ENCODE measurements around the gene STRIT1. TPM values are rescaled to one million over a fixed set of nuclear protein-coding genes. Genes with fewer than 3 reads are reported as not detected.
A peak's percentile ranks its signal among the peaks of the same experiment; 100 is the strongest.

Gene STRIT1
- polyA plus RNA-seq, 1 donor from 2014 or later: 1.2 TPM

DNA sequence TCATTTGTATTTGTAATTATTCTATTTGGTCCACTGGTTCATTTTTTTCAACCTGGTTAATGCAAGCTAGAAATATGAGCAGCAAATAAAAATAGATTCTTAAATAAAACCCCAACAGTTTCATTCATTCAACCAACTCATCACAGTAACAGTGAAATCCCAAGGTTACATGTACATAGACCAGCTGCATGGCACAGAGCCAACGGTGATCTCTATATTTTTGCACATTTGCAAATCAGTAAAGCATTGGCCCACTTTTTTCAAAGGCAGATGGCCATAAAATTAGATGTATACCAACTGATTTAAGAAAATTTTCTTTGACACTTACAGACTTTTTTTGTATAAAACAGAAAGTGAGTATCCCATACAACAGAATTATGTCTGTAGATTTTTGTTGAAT lies 49.3 kb downstream of the STRIT1 start:
- Histone ChIP-seq H3K27ac (ENCODE audit: low read length) (peak overlapping the region; percentile 78), H3K9me3 (ENCODE audit: low read length) (no peaks in the 10 kb centered on the region), H3K36me3 (ENCODE audit: insufficient read depth, low read length) (no peaks in the 10 kb centered on the region), H3K27me3 (ENCODE audit: insufficient read depth, low read depth, low read length) (no peaks in the 10 kb centered on the region), H3K79me2 (replicated peaks; ENCODE audit: insufficient read depth, low read length) (no peaks in the 10 kb centered on the region), H3K9me2 (ENCODE audit: insufficient read depth, low read length) (no peaks in the 10 kb centered on the region), H3K9ac (ENCODE audit: low read length) (no peak overlapping the region), H3K4me2 (ENCODE audit: low read length) (peak overlapping the region; percentile 28), H3K4me3 (ENCODE audit: low read length) (peak overlapping the region; percentile 11), H3F3A (ENCODE audit: insufficient read depth, low read length, poor library complexity, severe bottlenecking) (no peaks in the 10 kb centered on the region), H2AFZ (ENCODE audit: low read depth, low read length) (no peak overlapping the region), H4K20me1 (ENCODE audit: insufficient read depth) (no peaks in the 10 kb centered on the region)
- TF ChIP-seq RAD21 (conservative IDR thresholded peaks at IDR 0.05): no peak
- no peak for TF ChIP-seq EP300 (conservative IDR thresholded peaks at IDR 0.05; ENCODE audit: poor library complexity, severe bottlenecking)
- TF ChIP-seq, protein P1, sequence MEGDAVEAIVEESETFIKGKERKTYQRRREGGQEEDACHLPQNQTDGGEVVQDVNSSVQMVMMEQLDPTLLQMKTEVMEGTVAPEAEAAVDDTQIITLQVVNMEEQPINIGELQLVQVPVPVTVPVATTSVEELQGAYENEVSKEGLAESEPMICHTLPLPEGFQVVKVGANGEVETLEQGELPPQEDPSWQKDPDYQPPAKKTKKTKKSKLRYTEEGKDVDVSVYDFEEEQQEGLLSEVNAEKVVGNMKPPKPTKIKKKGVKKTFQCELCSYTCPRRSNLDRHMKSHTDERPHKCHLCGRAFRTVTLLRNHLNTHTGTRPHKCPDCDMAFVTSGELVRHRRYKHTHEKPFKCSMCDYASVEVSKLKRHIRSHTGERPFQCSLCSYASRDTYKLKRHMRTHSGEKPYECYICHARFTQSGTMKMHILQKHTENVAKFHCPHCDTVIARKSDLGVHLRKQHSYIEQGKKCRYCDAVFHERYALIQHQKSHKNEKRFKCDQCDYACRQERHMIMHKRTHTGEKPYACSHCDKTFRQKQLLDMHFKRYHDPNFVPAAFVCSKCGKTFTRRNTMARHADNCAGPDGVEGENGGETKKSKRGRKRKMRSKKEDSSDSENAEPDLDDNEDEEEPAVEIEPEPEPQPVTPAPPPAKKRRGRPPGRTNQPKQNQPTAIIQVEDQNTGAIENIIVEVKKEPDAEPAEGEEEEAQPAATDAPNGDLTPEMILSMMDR (IDR thresholded peaks at IDR 0.05; ENCODE audit: poor library complexity, severe bottlenecking): no peak
- no peak for TF ChIP-seq POLR2AphosphoS5 (IDR thresholded peaks at IDR 0.05)
- TF ChIP-seq MXI1 (conservative IDR thresholded peaks at IDR 0.05; ENCODE audit: poor library complexity, severe bottlenecking): no peak
- TF ChIP-seq EZH2 (IDR thresholded peaks at IDR 0.05; ENCODE audit: borderline replicate concordance, insufficient read depth, low read length, poor library complexity, severe bottlenecking): no peak
- no peak for TF ChIP-seq SMC3 (conservative IDR thresholded peaks at IDR 0.05; ENCODE audit: poor library complexity)
- no peak for TF ChIP-seq TAF1 (IDR thresholded peaks at IDR 0.05; ENCODE audit: low read depth)
- TF ChIP-seq, protein P2, sequence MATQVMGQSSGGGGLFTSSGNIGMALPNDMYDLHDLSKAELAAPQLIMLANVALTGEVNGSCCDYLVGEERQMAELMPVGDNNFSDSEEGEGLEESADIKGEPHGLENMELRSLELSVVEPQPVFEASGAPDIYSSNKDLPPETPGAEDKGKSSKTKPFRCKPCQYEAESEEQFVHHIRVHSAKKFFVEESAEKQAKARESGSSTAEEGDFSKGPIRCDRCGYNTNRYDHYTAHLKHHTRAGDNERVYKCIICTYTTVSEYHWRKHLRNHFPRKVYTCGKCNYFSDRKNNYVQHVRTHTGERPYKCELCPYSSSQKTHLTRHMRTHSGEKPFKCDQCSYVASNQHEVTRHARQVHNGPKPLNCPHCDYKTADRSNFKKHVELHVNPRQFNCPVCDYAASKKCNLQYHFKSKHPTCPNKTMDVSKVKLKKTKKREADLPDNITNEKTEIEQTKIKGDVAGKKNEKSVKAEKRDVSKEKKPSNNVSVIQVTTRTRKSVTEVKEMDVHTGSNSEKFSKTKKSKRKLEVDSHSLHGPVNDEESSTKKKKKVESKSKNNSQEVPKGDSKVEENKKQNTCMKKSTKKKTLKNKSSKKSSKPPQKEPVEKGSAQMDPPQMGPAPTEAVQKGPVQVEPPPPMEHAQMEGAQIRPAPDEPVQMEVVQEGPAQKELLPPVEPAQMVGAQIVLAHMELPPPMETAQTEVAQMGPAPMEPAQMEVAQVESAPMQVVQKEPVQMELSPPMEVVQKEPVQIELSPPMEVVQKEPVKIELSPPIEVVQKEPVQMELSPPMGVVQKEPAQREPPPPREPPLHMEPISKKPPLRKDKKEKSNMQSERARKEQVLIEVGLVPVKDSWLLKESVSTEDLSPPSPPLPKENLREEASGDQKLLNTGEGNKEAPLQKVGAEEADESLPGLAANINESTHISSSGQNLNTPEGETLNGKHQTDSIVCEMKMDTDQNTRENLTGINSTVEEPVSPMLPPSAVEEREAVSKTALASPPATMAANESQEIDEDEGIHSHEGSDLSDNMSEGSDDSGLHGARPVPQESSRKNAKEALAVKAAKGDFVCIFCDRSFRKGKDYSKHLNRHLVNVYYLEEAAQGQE (IDR thresholded peaks at IDR 0.05; ENCODE audit: borderline replicate concordance): no peak

DNA sequence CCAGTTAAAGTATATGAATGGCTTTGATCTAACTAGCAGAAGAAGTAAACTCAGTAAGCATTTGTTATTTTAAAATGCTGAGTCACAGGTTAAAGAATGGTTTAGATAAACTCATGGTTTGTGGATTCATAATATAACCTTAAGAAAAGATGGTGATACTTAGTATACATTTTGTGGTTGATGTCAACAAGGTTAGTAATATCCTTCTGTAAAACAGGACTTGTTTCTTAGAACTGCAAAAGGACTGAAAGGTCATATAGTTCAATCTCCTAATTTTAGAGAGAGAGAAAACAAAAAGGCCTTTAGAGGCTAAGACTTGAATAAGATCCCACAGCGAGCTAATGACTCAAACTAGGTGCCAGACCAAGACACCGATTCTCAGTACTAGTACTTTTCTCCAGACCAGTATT lies 50.0 kb downstream of the STRIT1 start:
- TF ChIP-seq SMC3 (conservative IDR thresholded peaks at IDR 0.05; ENCODE audit: poor library complexity) (no peak), MXI1 (conservative IDR thresholded peaks at IDR 0.05; ENCODE audit: poor library complexity, severe bottlenecking) (no peak), POLR2AphosphoS5 (IDR thresholded peaks at IDR 0.05) (no peak), RAD21 (conservative IDR thresholded peaks at IDR 0.05) (no peak), EP300 (conservative IDR thresholded peaks at IDR 0.05; ENCODE audit: poor library complexity, severe bottlenecking) (no peak), TAF1 (IDR thresholded peaks at IDR 0.05; ENCODE audit: low read depth) (no peak), EZH2 (IDR thresholded peaks at IDR 0.05; ENCODE audit: borderline replicate concordance, insufficient read depth, low read length, poor library complexity, severe bottlenecking) (no peak)
- TF ChIP-seq, protein P1 (IDR thresholded peaks at IDR 0.05; ENCODE audit: poor library complexity, severe bottlenecking): no peak
- TF ChIP-seq, protein P2 (IDR thresholded peaks at IDR 0.05; ENCODE audit: borderline replicate concordance): no peak
- peak overlapping the region; percentile 78 for H3K27ac ChIP-seq (ENCODE audit: low read length)
- H4K20me1 ChIP-seq (ENCODE audit: insufficient read depth): no peaks in the 10 kb centered on the region
- no peak overlapping the region for H3K9ac ChIP-seq (ENCODE audit: low read length)
- no peaks in the 10 kb centered on the region for H3K36me3 ChIP-seq (ENCODE audit: insufficient read depth, low read length)
- no peak overlapping the region for H3K4me2 ChIP-seq (ENCODE audit: low read length)
- H3K4me3 ChIP-seq (ENCODE audit: low read length): no peak overlapping the region
- H3K9me2 ChIP-seq (ENCODE audit: insufficient read depth, low read length): no peaks in the 10 kb centered on the region
- no peaks in the 10 kb centered on the region for H3F3A ChIP-seq (ENCODE audit: insufficient read depth, low read length, poor library complexity, severe bottlenecking)
- H3K27me3 ChIP-seq (ENCODE audit: insufficient read depth, low read depth, low read length): no peaks in the 10 kb centered on the region
- no peaks in the 10 kb centered on the region for H3K79me2 ChIP-seq (replicated peaks; ENCODE audit: insufficient read depth, low read length)
- H3K9me3 ChIP-seq (ENCODE audit: low read length): no peaks in the 10 kb centered on the region
- H2AFZ ChIP-seq (ENCODE audit: low read depth, low read length): no peak overlapping the region

Data from neural cell (in vitro differentiated cells).